G401.6 (cell line): ENCODE results near the gene PTPRU.
A peak's percentile ranks its signal among the peaks of the same experiment; 100 is the strongest.

Experiments
- FAIRE-seq: peaks from 2 replicates; lab custom pipeline; 2012; peaks lifted over from hg19 to GRCh38; lab: Jason Lieb, UNC

Gene PTPRU

GRCh38 chr1:29267321-29268070, 31.2 kb downstream of the PTPRU start:
- FAIRE-seq = no peak

- no peak for FAIRE-seq
Observed at GRCh38 chr1:29269382-29269781, 33.1 kb downstream of the PTPRU start.

- no peak for FAIRE-seq
Observed at GRCh38 chr1:29270929-29271521, 34.7 kb downstream of the PTPRU start.

DNA sequence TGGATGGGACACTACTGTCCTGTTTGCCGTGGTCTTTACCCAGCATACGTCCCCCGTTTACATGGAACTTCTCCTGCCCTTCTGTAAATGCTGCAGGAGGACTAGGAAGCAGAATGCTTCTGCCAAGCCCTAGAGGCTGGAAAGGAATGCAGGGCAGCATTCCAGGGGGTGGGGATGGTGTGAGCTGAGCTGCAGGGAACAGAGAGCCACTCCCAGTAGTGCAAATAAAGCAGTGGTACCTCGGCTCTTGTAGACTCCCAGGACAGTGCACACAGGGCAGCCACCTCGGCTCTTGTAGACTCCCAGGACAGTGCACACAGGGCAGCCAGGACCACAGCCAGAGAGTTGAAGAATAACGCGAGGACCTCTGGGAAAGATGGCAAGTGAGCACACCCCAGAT, 35.4 kb downstream of the PTPRU start:
- no peak for FAIRE-seq

GRCh38 chr1:29272147-29272907, 36.0 kb downstream of the PTPRU start:
- no peak for FAIRE-seq

DNA sequence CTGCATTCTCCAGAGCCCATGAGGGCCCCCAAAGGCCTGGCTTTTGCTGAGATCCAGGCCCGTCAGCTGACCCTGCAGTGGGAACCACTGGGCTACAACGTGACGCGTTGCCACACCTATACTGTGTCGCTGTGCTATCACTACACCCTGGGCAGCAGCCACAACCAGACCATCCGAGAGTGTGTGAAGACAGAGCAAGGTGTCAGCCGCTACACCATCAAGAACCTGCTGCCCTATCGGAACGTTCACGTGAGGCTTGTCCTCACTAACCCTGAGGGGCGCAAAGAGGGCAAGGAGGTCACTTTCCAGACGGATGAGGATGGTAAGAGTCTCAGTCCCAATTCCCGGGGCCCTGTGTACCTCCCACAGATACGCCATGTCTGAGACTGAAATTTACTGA, 39.1 kb downstream of the PTPRU start:
- FAIRE-seq = no peak

DNA sequence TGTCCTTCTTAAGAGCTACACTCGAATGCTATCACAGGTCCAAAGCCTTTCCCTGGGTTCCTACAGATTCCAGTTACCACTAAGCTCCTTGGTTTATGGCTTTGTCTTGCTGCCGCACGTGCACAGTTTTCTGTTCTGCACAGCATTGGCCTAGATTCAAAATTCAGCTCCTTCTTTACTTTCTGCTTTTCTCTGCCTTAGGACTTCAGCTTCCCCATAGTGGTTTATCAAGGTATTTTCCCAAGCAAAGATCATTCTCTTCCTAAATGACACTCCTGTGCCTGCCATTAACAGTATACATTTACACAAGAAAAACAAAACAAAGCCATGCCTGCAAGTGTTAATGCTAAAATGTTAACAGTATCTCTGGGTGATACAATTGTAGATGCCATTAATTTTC, 41.8 kb downstream of the PTPRU start:
- no peak for FAIRE-seq

DNA sequence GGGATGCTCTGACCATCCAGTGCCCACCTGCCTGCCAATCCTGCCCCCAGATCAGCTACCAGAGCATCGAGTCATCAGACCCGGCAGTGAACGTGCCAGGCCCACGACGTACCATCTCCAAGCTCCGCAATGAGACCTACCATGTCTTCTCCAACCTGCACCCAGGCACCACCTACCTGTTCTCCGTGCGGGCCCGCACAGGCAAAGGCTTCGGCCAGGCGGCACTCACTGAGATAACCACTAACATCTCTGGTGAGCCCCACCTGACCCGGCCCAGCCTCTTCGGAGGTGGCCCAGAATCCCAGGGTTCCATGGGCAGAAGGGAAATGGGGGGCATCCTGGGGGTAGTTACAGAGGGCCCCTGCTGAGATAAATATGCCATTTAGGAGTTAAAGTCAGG, 43.1 kb downstream of the PTPRU start:
- FAIRE-seq = no peak

GRCh38 chr1:29279951-29280391, 43.6 kb downstream of the PTPRU start:
- FAIRE-seq = no peak

DNA sequence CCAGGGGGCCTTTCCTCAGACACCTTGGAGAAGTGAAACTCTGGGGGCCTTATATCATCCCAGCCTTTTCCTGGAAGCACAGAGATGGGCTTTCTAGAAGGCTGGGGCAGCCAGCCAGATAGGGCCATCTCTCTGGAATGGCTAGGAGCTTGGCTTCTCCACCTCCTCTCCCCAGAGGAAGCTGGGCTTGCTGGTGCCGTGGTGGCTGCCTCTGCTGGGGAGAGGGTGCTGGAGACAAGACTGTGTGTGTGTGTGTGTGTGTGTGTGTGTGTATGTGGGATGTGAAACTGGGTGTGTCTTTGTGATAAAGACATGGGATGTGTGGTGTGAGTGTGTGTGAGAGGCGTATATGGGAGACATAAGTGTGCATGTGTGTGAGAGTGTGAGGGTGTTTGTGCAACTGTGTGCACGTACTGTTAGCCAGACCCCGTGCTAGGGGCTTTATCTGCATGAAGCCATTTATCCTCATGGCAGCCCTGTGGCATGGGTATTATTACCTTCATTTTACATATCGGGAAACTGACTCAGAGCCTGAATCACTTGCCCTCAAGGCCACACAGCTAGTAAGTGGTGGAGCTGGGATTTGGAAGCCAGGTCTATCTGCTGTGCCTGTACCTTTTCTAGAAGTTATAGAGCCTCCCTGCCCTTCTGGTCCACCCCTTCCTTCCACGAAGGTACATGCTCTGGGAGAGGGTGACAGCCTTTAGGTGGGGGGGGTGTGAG, 44.2 kb downstream of the PTPRU start:
- no peak for FAIRE-seq

- FAIRE-seq = no peak
Observed at GRCh38 chr1:29281571-29281970, 45.2 kb downstream of the PTPRU start.

GRCh38 chr1:29282135-29282923, 46.0 kb downstream of the PTPRU start:
- FAIRE-seq = no peak

DNA sequence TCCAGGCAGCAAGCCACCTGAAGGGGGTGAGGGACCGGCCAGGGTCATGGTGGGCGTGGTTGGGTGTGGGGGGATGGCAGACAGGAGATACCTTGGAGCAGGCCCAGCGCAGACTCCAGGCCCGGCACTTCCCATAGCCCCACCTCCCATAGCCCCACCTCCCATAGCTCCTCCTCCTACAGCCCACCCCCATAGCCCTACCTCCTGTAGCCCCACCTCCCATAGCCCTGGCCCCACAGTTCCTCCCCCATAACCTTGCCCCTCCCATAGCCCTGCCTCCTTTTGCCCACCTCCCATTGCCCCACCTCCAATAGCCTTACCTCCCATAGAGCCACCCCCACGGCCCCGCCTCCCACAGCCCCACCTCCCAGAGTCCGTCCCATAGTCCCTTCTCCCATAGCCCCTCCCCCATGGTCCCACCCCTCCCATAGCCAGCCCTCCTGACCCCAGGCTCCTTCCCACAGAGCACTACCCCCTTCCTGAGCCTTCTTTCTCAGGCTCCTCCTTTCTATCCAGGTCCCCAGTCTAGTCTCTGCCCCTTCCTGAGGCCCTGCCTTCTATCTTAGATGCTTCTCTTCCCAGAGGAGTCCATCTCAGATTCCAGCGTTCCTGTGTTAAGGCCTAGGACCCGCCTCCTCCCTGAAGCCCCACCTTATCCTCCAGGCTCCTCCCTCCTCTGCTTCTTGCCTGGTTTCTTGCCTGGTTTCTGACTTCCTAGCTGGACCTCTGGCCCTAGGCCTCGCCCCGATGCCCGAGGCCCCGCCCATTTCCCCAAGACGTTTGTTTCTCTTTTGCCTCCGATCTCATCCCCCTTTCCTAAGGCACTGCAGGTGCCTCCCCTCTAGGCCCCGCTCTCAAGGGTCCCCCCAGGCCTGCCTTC, 46.8 kb downstream of the PTPRU start:
- peak; percentile 98 for FAIRE-seq

DNA sequence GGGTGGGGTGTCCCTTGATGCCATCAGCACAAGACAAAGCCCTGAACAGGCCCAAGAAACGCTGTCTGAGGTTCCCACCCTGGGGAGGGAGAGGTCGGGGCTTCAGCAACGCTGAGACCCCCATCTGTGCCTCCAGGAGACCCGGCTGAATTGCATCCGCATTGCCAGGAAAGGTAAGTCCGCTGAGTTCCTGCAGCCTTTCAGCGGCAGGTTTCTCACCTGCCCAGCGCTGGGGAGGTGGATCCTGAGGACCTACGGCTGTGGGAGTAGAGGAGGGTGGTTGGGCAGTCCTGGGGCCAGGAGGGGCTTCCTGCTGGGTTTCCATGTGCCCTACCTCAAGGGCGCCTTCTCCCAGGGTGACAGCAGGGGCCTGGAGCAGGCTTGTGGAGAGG, 47.5 kb downstream of the PTPRU start:
- FAIRE-seq = no peak

DNA sequence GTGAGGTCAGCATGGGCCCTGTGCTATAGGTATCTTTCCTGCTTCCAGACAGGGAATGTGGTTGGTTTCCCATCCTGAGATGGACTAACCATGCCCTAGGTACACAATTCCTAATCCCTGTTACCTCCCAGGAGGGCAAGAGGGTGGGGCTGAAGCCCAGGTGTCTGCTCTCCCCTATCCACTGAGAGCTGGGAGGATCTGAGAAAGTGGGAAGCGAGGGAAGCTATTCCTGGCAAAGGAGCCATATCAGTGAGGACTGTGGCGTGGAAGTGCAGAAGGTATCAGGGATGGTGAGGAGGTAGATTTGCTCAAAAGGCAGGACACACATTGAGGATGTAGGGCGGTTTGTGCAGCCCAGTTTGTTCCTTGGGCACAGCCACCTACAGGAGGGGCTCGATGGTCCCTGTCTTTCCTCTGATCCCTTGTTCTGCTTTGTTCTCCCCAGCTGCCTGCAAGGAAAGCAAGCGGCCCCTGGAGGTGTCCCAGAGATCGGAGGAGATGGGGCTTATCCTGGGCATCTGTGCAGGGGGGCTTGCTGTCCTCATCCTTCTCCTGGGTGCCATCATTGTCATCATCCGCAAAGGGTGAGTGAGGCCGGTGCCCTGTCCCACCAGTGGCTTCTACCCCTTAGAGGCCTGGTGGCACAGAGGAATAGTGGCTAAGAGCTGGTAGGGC, 48.1 kb downstream of the PTPRU start:
- FAIRE-seq = no peak

DNA sequence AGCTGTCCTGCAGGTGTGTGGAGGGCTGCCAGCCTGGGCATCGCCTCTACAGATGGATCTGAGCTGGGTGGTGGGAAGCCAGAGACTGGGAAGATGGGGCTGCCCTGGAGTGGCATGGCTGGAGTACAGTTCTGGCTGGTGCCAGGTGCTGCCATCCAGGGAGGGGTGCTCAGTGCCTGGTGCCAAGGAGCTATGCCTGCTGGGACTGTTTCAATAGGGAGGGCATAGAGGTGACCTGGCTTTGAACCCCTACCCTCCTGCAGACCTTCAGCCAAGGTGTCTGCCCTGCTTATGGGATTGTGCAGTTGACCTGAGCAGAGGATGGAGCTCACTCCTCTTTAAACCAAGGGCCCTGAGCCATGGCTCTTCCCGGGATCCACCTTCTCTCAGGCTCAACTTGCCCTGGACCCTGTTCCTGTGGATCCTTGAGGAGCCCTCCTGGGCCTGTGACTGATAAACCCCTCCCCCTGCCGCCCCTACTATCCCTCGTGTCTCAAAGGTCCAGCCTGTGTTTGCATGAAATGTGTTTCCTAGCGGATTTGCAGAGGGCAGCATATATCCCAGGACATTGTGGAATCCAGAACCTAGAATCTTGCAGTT, 48.7 kb downstream of the PTPRU start:
- FAIRE-seq = no peak

DNA sequence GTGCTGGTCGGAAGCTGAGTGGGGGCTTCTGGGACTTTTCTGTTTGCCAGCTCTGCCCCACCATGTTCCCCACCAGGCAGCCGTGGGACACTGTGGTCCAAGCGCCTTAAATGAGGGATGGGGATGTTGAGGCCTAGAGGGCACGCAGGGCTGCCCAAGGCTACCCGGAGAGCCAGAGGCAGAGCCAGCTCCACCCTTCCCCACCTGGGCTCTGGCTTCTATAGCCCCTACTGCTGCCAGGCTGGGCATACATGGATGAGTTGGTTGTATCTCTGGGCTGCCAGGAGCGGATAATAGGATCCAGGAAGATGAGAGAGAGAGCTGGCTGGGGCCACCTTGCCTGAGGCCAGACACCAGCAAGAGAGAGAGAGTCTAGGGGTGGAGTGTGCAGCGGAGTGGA, 49.4 kb downstream of the PTPRU start:
- no peak for FAIRE-seq

- no peak for FAIRE-seq
Observed at GRCh38 chr1:29286194-29286767, 50.0 kb downstream of the PTPRU start.

GRCh38 chr1:29289493-29289892, 53.2 kb downstream of the PTPRU start:
- FAIRE-seq = no peak
